Nephron progenitor cell (in vitro differentiated cells): ENCODE data around the gene OR2V2.

ENCODE experiments used
- DNase-seq: peaks from one replicate; pipeline ENCODE4 v3.0.0; 2021
- H3K27ac Mint-ChIP-seq: 2 replicates; pipeline ENCODE4 v1.8.0; 2021; ENCODE audit warnings: mild to moderate bottlenecking, moderate library complexity, mixed read lengths
- H3K27me3 Mint-ChIP-seq: 2 replicates; pipeline ENCODE4 v1.8.0; 2021; ENCODE audit warnings: mild to moderate bottlenecking, low read depth, mixed read lengths; ENCODE audit not compliant: poor library complexity
- H3K36me3 Mint-ChIP-seq: 2 replicates; pipeline ENCODE4 v1.8.0; 2021; ENCODE audit warnings: low read depth, mixed read lengths
- H3K4me1 Mint-ChIP-seq: 2 replicates; pipeline ENCODE4 v1.8.0; 2021; ENCODE audit warnings: mixed read lengths
- H3K4me3 Mint-ChIP-seq: 2 replicates; pipeline ENCODE4 v1.8.0; 2021; ENCODE audit warnings: mild to moderate bottlenecking, moderate library complexity, mixed read lengths
- H3K9me3 Mint-ChIP-seq: 2 replicates; pipeline ENCODE4 v1.8.0; 2021; ENCODE audit warnings: mild to moderate bottlenecking, moderate library complexity, mixed read lengths
- CTCF ChIP-seq: fragments of 200-600 bp; sonication (generic); IDR thresholded peaks from 2 replicates; pipeline ENCODE4 v1.5.0; 2021; ENCODE audit warnings: antibody characterized with exemption

Gene OR2V2

DNA sequence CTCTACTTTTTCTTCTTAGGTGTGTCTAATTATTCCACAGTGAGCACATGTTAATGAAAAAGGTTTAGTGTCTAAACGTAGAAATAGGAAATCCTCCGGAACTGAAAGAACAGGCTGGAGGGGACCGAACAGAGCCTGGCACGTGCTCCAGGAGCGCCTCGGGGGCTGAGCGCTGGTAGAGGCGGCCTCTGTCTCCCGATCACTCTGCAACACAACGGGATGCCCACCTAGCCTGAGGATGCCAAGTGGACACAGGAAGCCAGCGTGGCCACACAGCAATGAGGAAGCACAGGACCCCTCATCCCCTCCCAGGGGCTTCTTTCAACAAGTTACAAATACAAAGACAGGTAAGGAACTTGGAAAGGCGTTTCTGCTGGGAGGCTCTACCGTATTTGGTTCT, 38.2 kb downstream of the OR2V2 start:
- Mint-ChIP-seq H3K9me3 (peaks cover 16% of the 10 kb centered on the region), H3K4me3 (no peak overlapping the region), H3K27ac (no peak overlapping the region), H3K36me3 (no peaks in the 10 kb centered on the region), H3K27me3 (peaks cover 44% of the 10 kb centered on the region), H3K4me1 (peaks cover 34% of the 10 kb centered on the region)
- no peak for DNase-seq
- no peak for TF ChIP-seq CTCF

GRCh38 chr5:181186022-181186421, 38.6 kb downstream of the OR2V2 start:
- Mint-ChIP-seq H3K27me3 (peaks cover 49% of the 10 kb centered on the region), H3K4me3 (no peak overlapping the region), H3K9me3 (peaks cover 16% of the 10 kb centered on the region), H3K36me3 (no peaks in the 10 kb centered on the region), H3K27ac (no peak overlapping the region), H3K4me1 (peaks cover 32% of the 10 kb centered on the region)
- no peak for TF ChIP-seq CTCF
- DNase-seq = no peak

DNA sequence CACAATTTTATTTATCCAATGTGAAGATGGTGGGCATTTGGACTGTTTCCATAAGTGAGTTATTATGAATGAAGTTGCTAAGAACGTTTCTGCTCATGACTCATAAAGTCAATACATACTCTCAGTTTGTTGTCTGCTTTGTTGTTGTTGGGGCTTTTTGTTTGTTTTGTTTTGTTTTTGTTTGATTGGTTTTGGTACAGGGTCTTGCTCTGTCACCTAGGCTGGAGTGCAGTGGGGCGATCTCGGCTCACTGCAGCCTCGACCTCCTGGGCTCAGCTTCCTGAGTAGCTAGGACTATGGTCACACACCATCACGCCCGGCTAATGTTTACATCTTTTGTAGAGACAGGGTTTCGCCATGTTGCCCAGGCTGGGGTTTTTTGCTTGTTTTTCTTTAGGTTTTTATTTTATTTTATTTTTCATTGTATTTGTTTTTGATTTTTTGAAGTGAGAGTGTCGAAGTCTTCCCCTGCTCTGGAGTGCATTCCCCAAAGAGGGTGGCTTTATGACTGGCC, 39.7 kb downstream of the OR2V2 start:
- TF ChIP-seq CTCF = no peak
- H3K27me3 Mint-ChIP-seq = peaks cover 47% of the 10 kb centered on the region
- H3K4me3 Mint-ChIP-seq = peak overlapping the region; percentile 99
- peaks cover 29% of the 10 kb centered on the region for H3K4me1 Mint-ChIP-seq
- DNase-seq = no peak
- H3K9me3 Mint-ChIP-seq = peaks cover 16% of the 10 kb centered on the region
- no peaks in the 10 kb centered on the region for H3K36me3 Mint-ChIP-seq
- no peak overlapping the region for H3K27ac Mint-ChIP-seq

DNA sequence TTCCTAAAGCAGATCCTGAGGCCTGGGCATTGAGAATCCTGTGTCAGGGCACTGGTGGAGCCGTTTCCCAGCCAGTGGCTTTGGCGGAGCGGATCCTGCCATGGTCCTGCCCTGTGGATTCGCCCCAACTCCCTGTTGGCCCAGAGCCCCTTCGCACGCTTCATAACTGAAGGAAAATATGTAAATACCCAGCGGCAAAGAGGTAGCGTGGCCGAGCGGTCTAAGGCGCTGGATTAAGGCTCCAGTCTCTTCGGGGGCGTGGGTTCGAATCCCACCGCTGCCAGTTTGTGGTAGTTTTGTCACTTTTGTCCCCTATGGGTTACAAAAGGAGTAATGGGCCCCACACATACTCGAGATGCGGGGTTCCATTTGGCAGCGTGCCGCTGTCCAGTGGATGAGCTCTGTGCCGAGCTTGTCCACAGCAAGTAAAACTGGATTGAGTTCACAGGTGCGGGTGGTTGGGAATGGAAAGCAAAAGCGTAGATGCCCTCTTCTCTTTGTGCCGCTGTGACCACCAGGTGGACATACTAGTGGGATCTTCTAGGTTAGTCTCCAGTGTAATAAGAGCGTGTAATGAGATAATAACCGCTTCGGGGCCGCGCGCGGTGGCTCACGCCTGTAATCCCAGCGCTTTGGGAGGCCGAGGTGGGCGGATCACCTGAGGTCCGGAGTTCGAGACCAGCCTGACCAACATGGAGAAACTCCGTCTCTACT, 40.3 kb downstream of the OR2V2 start:
- H3K27ac Mint-ChIP-seq = peak overlapping the region; percentile 98
- no peaks in the 10 kb centered on the region for H3K36me3 Mint-ChIP-seq
- H3K9me3 Mint-ChIP-seq = peaks cover 15% of the 10 kb centered on the region
- DNase-seq = peak; percentile 82
- H3K4me3 Mint-ChIP-seq = peak overlapping the region; percentile 99
- peaks cover 32% of the 10 kb centered on the region for H3K4me1 Mint-ChIP-seq
- H3K27me3 Mint-ChIP-seq = peaks cover 46% of the 10 kb centered on the region
- TF ChIP-seq CTCF = no peak

GRCh38 chr5:181188700-181189362, 41.4 kb downstream of the OR2V2 start:
- DNase-seq = peak; percentile 79
- Mint-ChIP-seq H3K9me3 (peaks cover 12% of the 10 kb centered on the region), H3K27me3 (peaks cover 52% of the 10 kb centered on the region), H3K36me3 (no peaks in the 10 kb centered on the region), H3K27ac (peak overlapping the region; percentile 98), H3K4me3 (peak overlapping the region; percentile 99), H3K4me1 (peaks cover 32% of the 10 kb centered on the region)
- TF ChIP-seq CTCF = no peak
